ENCODE data around the gene RAD51B. TPM values are rescaled to one million over a fixed set of nuclear protein-coding genes. Genes with fewer than 3 reads are reported as not detected.

RAD51B gene
- polyA plus RNA-seq, 3 donors, result 3.6 to 11.6 (median 9.4) TPM

DNA sequence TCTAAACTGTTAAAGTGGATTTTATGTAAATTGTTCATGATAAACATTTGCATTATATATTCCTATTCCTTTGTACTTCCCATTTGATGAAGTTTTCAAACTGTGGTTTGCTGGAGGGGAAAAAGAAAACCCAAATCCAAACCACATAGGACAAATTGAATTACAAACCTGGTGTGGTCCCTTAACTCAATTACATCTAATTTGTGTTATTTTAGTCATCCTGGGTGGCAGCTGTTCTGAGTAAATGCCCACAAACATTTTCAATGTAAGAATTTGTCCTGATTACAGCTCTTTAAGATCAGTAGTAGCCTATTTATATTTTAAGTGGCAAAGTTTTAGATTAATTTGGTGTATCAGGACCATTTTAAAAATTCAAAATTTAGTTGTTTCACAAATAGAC, 153.9 kb downstream of the RAD51B start:
- TF ChIP-seq, protein P1, sequence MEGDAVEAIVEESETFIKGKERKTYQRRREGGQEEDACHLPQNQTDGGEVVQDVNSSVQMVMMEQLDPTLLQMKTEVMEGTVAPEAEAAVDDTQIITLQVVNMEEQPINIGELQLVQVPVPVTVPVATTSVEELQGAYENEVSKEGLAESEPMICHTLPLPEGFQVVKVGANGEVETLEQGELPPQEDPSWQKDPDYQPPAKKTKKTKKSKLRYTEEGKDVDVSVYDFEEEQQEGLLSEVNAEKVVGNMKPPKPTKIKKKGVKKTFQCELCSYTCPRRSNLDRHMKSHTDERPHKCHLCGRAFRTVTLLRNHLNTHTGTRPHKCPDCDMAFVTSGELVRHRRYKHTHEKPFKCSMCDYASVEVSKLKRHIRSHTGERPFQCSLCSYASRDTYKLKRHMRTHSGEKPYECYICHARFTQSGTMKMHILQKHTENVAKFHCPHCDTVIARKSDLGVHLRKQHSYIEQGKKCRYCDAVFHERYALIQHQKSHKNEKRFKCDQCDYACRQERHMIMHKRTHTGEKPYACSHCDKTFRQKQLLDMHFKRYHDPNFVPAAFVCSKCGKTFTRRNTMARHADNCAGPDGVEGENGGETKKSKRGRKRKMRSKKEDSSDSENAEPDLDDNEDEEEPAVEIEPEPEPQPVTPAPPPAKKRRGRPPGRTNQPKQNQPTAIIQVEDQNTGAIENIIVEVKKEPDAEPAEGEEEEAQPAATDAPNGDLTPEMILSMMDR (IDR thresholded peaks at IDR 0.05), result no peak
- Histone ChIP-seq H3K4me2 (replicated peaks; ENCODE audit: extremely low read depth, low read length, poor library complexity, severe bottlenecking) (no peak overlapping the region), H3K4me3 (replicated peaks in 1 of 3; ENCODE audit: low read depth in 2 of 3, low read length in 3 of 3) (no peak overlapping the region), H3K9ac (ENCODE audit: insufficient read depth, low read length, poor library complexity, severe bottlenecking) (no peak overlapping the region), H3K9me3 (replicated peaks in 1 of 2; ENCODE audit: control insufficient read depth in 1 of 2, insufficient read depth in 1 of 2, low read length in 2 of 2) (no peaks in the 10 kb centered on the region), H3K4me1 (ENCODE audit: control insufficient read depth in 1 of 2, insufficient read depth in 2 of 2, low read length in 2 of 2) (no peaks in the 10 kb centered on the region), H3K27ac (ENCODE audit: low read depth in 1 of 2, low read length in 2 of 2) (no peak overlapping the region), H3K36me3 (replicated peaks in 1 of 2; ENCODE audit: control insufficient read depth in 1 of 2, insufficient read depth in 2 of 2, low read length in 2 of 2) (no peaks in the 10 kb centered on the region), H4K20me1 (ENCODE audit: insufficient read depth, low read length) (no peaks in the 10 kb centered on the region), H3K27me3 (ENCODE audit: control insufficient read depth in 2 of 2, insufficient read depth in 2 of 2, low read length in 2 of 2) (no peaks in the 10 kb centered on the region), H2AFZ (ENCODE audit: insufficient read depth, low read depth, low read length, poor library complexity, severe bottlenecking) (no peak overlapping the region), H3K79me2 (ENCODE audit: insufficient read depth, low read length) (no peaks in the 10 kb centered on the region)
- intact Hi-C loops (cut with micrococcal nuclease), result no loop called here
- Mint-ChIP-seq H3K9me3 (peaks cover 3 to 7% (median 4%) of the 10 kb centered on the region in 7 donors), H3K4me1 (peaks cover 2% of the 10 kb centered on the region), H3K4me3 (no peak overlapping the region), H3K36me3 (peaks cover 6 to 10% of the 10 kb centered on the region in 2 donors), H3K27ac (no peak overlapping the region), H3K27me3 (ENCODE audit: low read depth in 3 of 3) (peaks cover 0 to 5% (median 0%) of the 10 kb centered on the region in 3 donors)
- DNase-seq, result no peak

- Histone ChIP-seq H3K4me1 (ENCODE audit: control insufficient read depth in 1 of 2, insufficient read depth in 2 of 2, low read length in 2 of 2) (no peaks in the 10 kb centered on the region), H4K20me1 (ENCODE audit: insufficient read depth, low read length) (no peaks in the 10 kb centered on the region), H3K79me2 (ENCODE audit: insufficient read depth, low read length) (no peaks in the 10 kb centered on the region), H3K9me3 (replicated peaks in 1 of 2; ENCODE audit: control insufficient read depth in 1 of 2, insufficient read depth in 1 of 2, low read length in 2 of 2) (no peaks in the 10 kb centered on the region), H3K4me2 (replicated peaks; ENCODE audit: extremely low read depth, low read length, poor library complexity, severe bottlenecking) (no peak overlapping the region), H3K9ac (ENCODE audit: insufficient read depth, low read length, poor library complexity, severe bottlenecking) (no peak overlapping the region), H3K27ac (ENCODE audit: low read depth in 1 of 2, low read length in 2 of 2) (no peak overlapping the region), H2AFZ (ENCODE audit: insufficient read depth, low read depth, low read length, poor library complexity, severe bottlenecking) (no peak overlapping the region), H3K4me3 (replicated peaks in 1 of 3; ENCODE audit: low read depth in 2 of 3, low read length in 3 of 3) (no peak overlapping the region), H3K27me3 (ENCODE audit: control insufficient read depth in 2 of 2, insufficient read depth in 2 of 2, low read length in 2 of 2) (no peaks in the 10 kb centered on the region), H3K36me3 (replicated peaks in 1 of 2; ENCODE audit: control insufficient read depth in 1 of 2, insufficient read depth in 2 of 2, low read length in 2 of 2) (no peaks in the 10 kb centered on the region)
- 95% methylated on average over 3 of the region's 6 CpGs for WGBS (ENCODE audit: insufficient coverage)
- Mint-ChIP-seq H3K36me3 (peaks cover 2 to 8% of the 10 kb centered on the region in 2 donors), H3K27me3 (ENCODE audit: low read depth in 3 of 3) (peaks cover 0 to 3% (median 0%) of the 10 kb centered on the region in 3 donors), H3K9me3 (peaks cover 0 to 2% (median 0%) of the 10 kb centered on the region in 7 donors), H3K4me1 (peaks cover 5% of the 10 kb centered on the region), H3K27ac (no peak overlapping the region), H3K4me3 (no peak overlapping the region)
- no peak for DNase-seq
- intact Hi-C loops (cut with micrococcal nuclease), result no loop called here
- TF ChIP-seq, protein P1 (IDR thresholded peaks at IDR 0.05), result no peak
Measured at GRCh38 chr14:67975470-67975869, 155.9 kb downstream of the RAD51B start.
